GM12873 (cell line): Measurements from ENCODE around the gene PTPRT.

ENCODE experiments used
- TF ChIP-seq, protein P1 (sequence below): IDR thresholded peaks from 2 replicates; pipeline ENCODE4 v1.5.1; 2012; ENCODE audit warnings: low read depth, mild to moderate bottlenecking, moderate library complexity, low read length, control low read depth; ENCODE audit not compliant: insufficient read depth; ENCODE audit errors: missing control alignments

PTPRT gene

DNA sequence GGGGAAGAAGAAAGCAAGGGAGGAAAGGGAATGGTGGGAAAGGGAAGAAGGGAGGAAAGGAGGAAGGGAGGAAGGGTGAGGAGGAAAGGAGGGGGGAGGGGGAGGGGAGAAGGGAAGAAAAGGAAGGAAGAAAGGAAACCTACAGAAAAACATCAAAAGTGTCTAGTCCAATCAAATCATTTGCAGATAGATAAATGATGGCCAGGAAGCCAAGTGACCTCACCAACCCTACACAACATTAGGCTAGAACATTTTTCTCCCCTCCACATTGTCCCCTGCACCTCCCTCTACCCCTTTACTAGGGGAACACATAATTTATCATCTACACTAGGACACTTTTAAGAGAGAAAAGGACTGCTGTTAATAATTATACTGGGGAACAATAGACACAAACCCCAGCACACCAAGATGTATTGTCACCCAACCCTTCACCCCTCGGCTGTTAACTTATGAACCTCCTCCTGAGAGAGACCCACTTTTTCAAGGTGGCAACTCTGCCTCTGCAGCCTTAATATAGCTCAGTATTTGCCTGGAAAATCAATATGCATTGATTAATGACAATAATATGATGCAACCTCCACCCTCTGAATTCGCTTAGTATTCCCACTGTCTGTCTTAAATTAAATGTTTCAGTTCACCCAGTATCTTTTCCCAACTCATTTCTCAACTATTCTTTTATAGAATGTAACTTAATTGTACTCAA, 231.2 kb downstream of the PTPRT start:
- TF ChIP-seq, protein P1, sequence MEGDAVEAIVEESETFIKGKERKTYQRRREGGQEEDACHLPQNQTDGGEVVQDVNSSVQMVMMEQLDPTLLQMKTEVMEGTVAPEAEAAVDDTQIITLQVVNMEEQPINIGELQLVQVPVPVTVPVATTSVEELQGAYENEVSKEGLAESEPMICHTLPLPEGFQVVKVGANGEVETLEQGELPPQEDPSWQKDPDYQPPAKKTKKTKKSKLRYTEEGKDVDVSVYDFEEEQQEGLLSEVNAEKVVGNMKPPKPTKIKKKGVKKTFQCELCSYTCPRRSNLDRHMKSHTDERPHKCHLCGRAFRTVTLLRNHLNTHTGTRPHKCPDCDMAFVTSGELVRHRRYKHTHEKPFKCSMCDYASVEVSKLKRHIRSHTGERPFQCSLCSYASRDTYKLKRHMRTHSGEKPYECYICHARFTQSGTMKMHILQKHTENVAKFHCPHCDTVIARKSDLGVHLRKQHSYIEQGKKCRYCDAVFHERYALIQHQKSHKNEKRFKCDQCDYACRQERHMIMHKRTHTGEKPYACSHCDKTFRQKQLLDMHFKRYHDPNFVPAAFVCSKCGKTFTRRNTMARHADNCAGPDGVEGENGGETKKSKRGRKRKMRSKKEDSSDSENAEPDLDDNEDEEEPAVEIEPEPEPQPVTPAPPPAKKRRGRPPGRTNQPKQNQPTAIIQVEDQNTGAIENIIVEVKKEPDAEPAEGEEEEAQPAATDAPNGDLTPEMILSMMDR: no peak

DNA sequence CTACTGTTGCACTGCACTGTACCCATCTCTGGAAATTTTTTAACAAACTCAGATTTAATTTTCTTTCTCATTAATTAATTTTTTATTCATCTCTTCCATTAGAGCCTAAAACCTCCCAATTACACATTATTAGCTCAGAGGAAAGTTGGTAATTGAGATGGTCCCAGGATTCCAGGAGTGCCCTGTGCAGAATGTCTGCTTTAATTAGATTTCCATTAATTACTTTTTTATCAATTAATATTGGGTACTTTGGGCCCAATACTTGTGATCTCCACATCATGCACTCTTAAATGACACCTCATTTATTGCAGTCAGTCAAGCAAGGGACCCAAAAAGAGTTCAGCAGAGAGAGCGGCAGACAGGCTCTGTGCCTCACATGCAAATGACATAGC, 232.0 kb downstream of the PTPRT start:
- TF ChIP-seq, protein P1: no peak

DNA sequence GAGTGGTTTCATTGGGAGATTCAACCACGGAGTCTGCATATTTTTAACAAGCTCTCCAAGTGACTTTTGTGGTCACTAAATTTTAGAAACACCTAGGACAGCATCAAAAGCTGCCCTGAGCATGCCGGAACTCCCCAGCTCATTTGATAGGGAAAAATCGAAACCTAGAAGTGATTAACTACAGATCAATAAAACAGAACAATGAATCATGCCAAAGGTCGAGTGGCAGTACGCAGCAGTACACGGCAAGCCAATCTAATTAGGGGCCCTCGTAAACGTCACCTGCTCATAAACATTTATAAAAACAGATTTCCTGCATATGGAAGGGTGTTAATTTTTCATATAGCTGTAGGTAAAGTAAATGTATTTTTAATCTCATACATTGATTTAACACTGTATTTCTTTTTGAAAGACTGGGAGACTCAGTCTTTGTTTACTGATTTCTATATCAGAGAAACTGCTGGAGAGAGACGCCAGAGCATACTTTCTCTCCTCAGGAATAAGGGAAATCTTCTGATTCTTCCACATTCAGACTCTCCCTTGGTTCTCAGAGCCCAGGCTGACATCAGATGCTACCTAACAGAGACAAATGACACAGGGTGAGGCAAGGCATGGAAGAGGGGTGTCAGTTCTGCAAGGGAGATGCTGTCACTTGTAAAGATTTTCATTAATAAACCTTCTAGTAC, 232.5 kb downstream of the PTPRT start:
- TF ChIP-seq, protein P1: no peak

DNA sequence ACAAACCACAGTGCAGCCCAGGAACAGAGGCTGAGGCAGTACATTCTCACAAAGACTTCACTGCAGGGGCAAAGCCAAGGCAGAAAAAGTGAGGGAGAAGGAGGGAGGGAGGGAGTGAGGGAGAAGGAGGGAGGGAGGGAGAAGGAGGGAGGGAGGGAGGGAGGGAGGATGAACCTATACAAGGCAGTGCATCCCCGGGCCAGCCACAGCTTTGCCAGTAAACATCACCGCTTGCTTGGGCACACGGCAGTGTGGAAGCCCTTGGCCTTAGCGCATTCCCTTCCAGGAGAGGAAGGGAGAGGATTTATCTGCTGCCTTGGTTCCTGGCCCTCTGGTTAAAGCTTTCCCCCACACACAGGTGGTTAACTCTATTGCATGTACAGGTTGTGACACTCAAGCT, 234.0 kb downstream of the PTPRT start:
- TF ChIP-seq, protein P1: no peak

DNA sequence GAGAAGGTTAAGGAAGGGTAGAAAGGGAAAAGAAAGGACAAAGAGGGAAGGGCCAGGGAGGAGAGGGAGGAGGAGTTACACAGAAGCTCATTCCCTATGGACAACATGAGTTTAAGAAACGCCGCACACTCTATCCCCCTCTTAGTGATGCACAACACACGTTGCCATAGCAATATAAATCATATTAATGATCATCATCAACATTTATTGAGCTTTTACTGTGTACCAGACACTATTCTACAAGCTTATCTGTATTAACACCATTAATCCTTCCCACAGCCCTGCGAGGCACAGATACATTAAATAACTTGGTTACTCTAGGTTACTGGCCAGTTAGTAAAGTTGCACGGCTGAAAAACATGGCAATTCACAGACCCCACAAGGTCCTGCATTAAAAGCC, 234.8 kb downstream of the PTPRT start:
- TF ChIP-seq, protein P1: no peak

DNA sequence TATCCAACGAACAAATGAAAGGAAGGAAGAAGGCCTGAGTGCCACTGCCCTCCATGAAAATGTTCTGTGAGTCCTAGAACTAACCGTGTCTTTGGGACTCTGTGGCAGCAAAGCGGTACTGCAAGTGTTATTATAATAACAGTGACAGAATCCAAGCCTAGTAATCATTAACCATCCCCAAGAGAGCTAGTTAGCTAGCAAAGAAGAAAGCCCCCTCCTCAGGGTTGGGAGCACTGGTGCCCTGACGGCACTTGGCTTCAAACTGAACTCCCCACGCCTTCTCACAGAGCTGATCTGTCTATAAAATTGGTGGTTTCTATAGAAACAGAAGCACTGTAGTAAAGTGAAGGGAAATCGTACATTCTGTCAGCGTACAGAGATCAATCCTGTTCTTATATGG, 239.8 kb downstream of the PTPRT start:
- TF ChIP-seq, protein P1: no peak

DNA sequence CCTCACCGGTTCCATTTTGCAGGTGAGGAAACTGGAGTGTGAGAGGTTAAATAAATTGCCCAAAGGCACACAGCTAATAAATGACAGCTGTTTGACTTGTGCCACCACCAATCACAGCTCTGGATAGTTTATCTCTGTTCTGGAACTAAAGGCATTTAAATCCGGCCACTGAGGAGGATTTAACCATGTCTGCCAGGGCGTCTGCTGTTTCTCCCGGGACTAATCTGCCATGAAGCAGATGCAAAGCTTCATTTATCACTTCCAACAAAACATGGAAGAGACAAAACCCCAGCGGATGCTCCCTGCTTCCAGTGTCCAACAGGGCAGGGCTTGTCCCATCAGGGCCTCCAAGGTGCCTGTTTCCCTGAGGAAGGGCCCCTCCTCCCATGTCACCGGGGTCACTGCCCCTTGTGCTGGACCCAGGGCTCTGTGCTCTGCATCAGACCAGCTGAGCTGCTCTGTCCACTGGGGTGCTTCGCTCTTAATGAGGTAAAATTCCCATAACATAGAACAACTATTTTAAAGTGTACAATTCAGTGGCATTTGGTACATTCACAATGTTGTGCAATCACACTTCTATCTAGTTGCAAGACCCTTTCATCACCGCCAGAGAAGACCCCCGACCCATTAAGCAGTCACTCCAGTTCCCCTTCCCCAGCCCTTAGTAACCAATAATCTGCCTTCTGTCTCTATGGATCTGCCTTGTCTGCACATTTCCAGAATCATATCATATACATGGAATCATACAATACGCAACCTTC, 244.3 kb downstream of the PTPRT start:
- TF ChIP-seq, protein P1: no peak
